Measurements from ENCODE around the gene RIPK4. TPM values are rescaled to one million over a fixed set of nuclear protein-coding genes. Genes with fewer than 3 reads are reported as not detected.
A peak's percentile ranks its signal among the peaks of the same experiment; 100 is the strongest.
"Not testable (repeated sequence)": the region's sequence is repeated elsewhere in the genome, so short reads cannot be mapped to it uniquely, and the experiment has no call there.

RIPK4 gene
- total RNA-seq, 2 donors from 2014 or later = 8.4 to 16.2 TPM

- Histone ChIP-seq H3K27ac (ENCODE audit: low read depth, low read length) (no peak overlapping the region), H3K4me1 (ENCODE audit: control insufficient read depth, insufficient read depth, low read length) (peaks cover 2% of the 10 kb centered on the region), H3K4me3 (ENCODE audit: low read length) (no peak overlapping the region), H3K36me3 (ENCODE audit: control insufficient read depth, insufficient read depth, low read length) (no peaks in the 10 kb centered on the region), H3K9ac (ENCODE audit: extremely low read depth, low read length, poor library complexity, severe bottlenecking) (no peak overlapping the region), H3K9me3 (ENCODE audit: control insufficient read depth, low read length) (no peaks in the 10 kb centered on the region), H3K27me3 (ENCODE audit: control insufficient read depth, insufficient read depth, low read length, poor library complexity, severe bottlenecking) (no peaks in the 10 kb centered on the region)
- WGBS, 2 experiments (ENCODE audit: insufficient coverage in 1 of 2, insufficient read length in 1 of 2) = 66 to 73% methylated on average over 13 to 19 of the region's 19 CpGs
- no peaks in the 10 kb centered on the region for H3K36me3 Mint-ChIP-seq (ENCODE audit: low read depth)
- no peak for TF ChIP-seq CTCF (conservative IDR thresholded peaks at IDR 0.05)
- peaks cover 19% of the 10 kb centered on the region for H3K4me1 Mint-ChIP-seq
- no peak overlapping the region for H3K27ac Mint-ChIP-seq
- H3K4me3 Mint-ChIP-seq = no peak overlapping the region
- H3K27me3 Mint-ChIP-seq (ENCODE audit: insufficient read depth) = no peaks in the 10 kb centered on the region
- DNase-seq = peak; percentile 69
- no peaks in the 10 kb centered on the region for H3K9me3 Mint-ChIP-seq
Measured at GRCh38 chr21:41726058-41726558, 40.7 kb downstream of the RIPK4 start.

GRCh38 chr21:41725421-41726031, 41.3 kb downstream of the RIPK4 start:
- Mint-ChIP-seq H3K9me3 (no peaks in the 10 kb centered on the region), H3K4me1 (peaks cover 24% of the 10 kb centered on the region), H3K36me3 (ENCODE audit: low read depth) (no peaks in the 10 kb centered on the region), H3K4me3 (no peak overlapping the region), H3K27me3 (ENCODE audit: insufficient read depth) (no peaks in the 10 kb centered on the region), H3K27ac (no peak overlapping the region)
- no peaks in the 10 kb centered on the region for H3K9me3 ChIP-seq (ENCODE audit: control insufficient read depth, low read length)
- WGBS, 2 experiments (ENCODE audit: insufficient coverage in 1 of 2, insufficient read length in 1 of 2) = 76 to 86% methylated on average over 11 to 33 of the region's 33 CpGs
- peaks cover 7% of the 10 kb centered on the region for H3K4me1 ChIP-seq (ENCODE audit: control insufficient read depth, insufficient read depth, low read length)
- peak; percentile 57 for DNase-seq
- H3K36me3 ChIP-seq (ENCODE audit: control insufficient read depth, insufficient read depth, low read length) = no peaks in the 10 kb centered on the region
- H3K27ac ChIP-seq (ENCODE audit: low read depth, low read length) = no peak overlapping the region
- no peak for TF ChIP-seq CTCF (conservative IDR thresholded peaks at IDR 0.05)
- H3K9ac ChIP-seq (ENCODE audit: extremely low read depth, low read length, poor library complexity, severe bottlenecking) = no peak overlapping the region
- H3K27me3 ChIP-seq (ENCODE audit: control insufficient read depth, insufficient read depth, low read length, poor library complexity, severe bottlenecking) = no peaks in the 10 kb centered on the region
- H3K4me3 ChIP-seq (ENCODE audit: low read length) = no peak overlapping the region

GRCh38 chr21:41723835-41724234, 43.0 kb downstream of the RIPK4 start:
- H3K36me3 ChIP-seq (ENCODE audit: control insufficient read depth, insufficient read depth, low read length); H3K4me3 ChIP-seq (ENCODE audit: low read length); H3K27me3 Mint-ChIP-seq (ENCODE audit: insufficient read depth); H3K4me1 ChIP-seq (ENCODE audit: control insufficient read depth, insufficient read depth, low read length); H3K9me3 Mint-ChIP-seq; H3K27me3 ChIP-seq (ENCODE audit: control insufficient read depth, insufficient read depth, low read length, poor library complexity, severe bottlenecking); H3K4me3 Mint-ChIP-seq; H3K27ac Mint-ChIP-seq; H3K36me3 Mint-ChIP-seq (ENCODE audit: low read depth); H3K9me3 ChIP-seq (ENCODE audit: control insufficient read depth, low read length); H3K27ac ChIP-seq (ENCODE audit: low read depth, low read length); DNase-seq; H3K9ac ChIP-seq (ENCODE audit: extremely low read depth, low read length, poor library complexity, severe bottlenecking): not testable (repeated sequence)
- peaks cover 20% of the 10 kb centered on the region for H3K4me1 Mint-ChIP-seq
- 91 to 100% methylated on average over 3 to 9 of the region's 9 CpGs for WGBS, 2 experiments (ENCODE audit: insufficient coverage in 1 of 2, insufficient read length in 1 of 2)

All from endodermal cell (in vitro differentiated cells).